HG03045 (cell line): ENCODE results near the gene RNF133.

Experiments used
- ATAC-seq: cut with Tn5 transposase; IDR thresholded peaks from one replicate; pipeline ENCODE4 v1.9.1; 2021; ENCODE audit warnings: mild to moderate bottlenecking, moderate library complexity; ENCODE audit not compliant: unreplicated experiment

The RNF133 gene

GRCh38 chr7:122699017-122699416, at the start of gene RNF133:
TSS of gene RNF133 (minus strand) at chr7:122699117. CDS start at chr7:122698918, 199 bp downstream.
- ATAC-seq: no peak

- no peak for ATAC-seq
Observed at GRCh38 chr7:122748195-122748594, 49.3 kb upstream of the RNF133 start.

GRCh38 chr7:122746948-122747347, 48.0 kb upstream of the RNF133 start:
- ATAC-seq: no peak

GRCh38 chr7:122743211-122743610, 44.3 kb upstream of the RNF133 start:
- ATAC-seq: no peak

GRCh38 chr7:122738947-122739346, 40.0 kb upstream of the RNF133 start:
- no peak for ATAC-seq

GRCh38 chr7:122736183-122736582, 37.3 kb upstream of the RNF133 start:
- ATAC-seq: no peak

- ATAC-seq: no peak
Observed at GRCh38 chr7:122727759-122728158, 28.8 kb upstream of the RNF133 start.

- ATAC-seq: no peak
Observed at GRCh38 chr7:122727354-122727753, 28.4 kb upstream of the RNF133 start.

GRCh38 chr7:122726881-122727280, 28.0 kb upstream of the RNF133 start:
- no peak for ATAC-seq

GRCh38 chr7:122724366-122724765, 25.4 kb upstream of the RNF133 start:
- no peak for ATAC-seq

- ATAC-seq: no peak
Observed at GRCh38 chr7:122719010-122719578, 20.2 kb upstream of the RNF133 start.

- ATAC-seq: no peak
Observed at GRCh38 chr7:122717356-122718089, 18.6 kb upstream of the RNF133 start.

GRCh38 chr7:122715183-122715582, 16.3 kb upstream of the RNF133 start:
- ATAC-seq: no peak

GRCh38 chr7:122710916-122711315, 12.0 kb upstream of the RNF133 start:
- no peak for ATAC-seq

- ATAC-seq: no peak
Observed at GRCh38 chr7:122709930-122710646, 11.2 kb upstream of the RNF133 start.

- no peak for ATAC-seq
Observed at GRCh38 chr7:122706836-122707235, 7.9 kb upstream of the RNF133 start.

- no peak for ATAC-seq
Observed at GRCh38 chr7:122702872-122703510, 4.1 kb upstream of the RNF133 start, which contains the start of gene RNF148. TSS of gene RNF148 (minus strand) at chr7:122702922. CDS start at chr7:122702750, 172 bp downstream.

GRCh38 chr7:122695816-122696215, 3.1 kb downstream of the RNF133 start:
- ATAC-seq: no peak

GRCh38 chr7:122694697-122695096, 4.2 kb downstream of the RNF133 start:
- no peak for ATAC-seq

- ATAC-seq: no peak
Observed at GRCh38 chr7:122692769-122693309, 6.1 kb downstream of the RNF133 start.

- no peak for ATAC-seq
Observed at GRCh38 chr7:122691569-122692235, 7.2 kb downstream of the RNF133 start.
